HG02943 (cell line): ENCODE results near the gene KLHL25.
"Not testable (repeated sequence)": the region's sequence is repeated elsewhere in the genome, so short reads cannot be mapped to it uniquely, and the experiment has no call there.

Source experiments
- ATAC-seq: cut with Tn5 transposase; IDR thresholded peaks from one replicate; pipeline ENCODE4 v1.9.1; 2021; ENCODE audit warnings: mild to moderate bottlenecking, low read depth, moderate library complexity; ENCODE audit not compliant: unreplicated experiment

Gene KLHL25

GRCh38 chr15:85805420-85805819 lies 10.7 kb upstream of the KLHL25 start:
- ATAC-seq = no peak

- no peak for ATAC-seq
These were observed 9.9 kb upstream of the KLHL25 start for GRCh38 chr15:85804481-85805170.

GRCh38 chr15:85802617-85803016 lies 7.9 kb upstream of the KLHL25 start:
- not testable (repeated sequence) for ATAC-seq

- no peak for ATAC-seq
These were observed 5.9 kb upstream of the KLHL25 start for GRCh38 chr15:85800478-85801123.

- ATAC-seq = not testable (repeated sequence)
These were observed 1.6 kb upstream of the KLHL25 start for GRCh38 chr15:85796371-85796770.

GRCh38 chr15:85795337-85796305 lies 896 bp upstream of the KLHL25 start:
- no peak for ATAC-seq

GRCh38 chr15:85793641-85794597 lies 806 bp downstream of the KLHL25 start:
- peak; percentile 41 for ATAC-seq

GRCh38 chr15:85792912-85793590 lies 1.7 kb downstream of the KLHL25 start:
- ATAC-seq = no peak

- no peak for ATAC-seq
These were observed 2.5 kb downstream of the KLHL25 start for GRCh38 chr15:85792102-85792731.

- no peak for ATAC-seq
These were observed 5.2 kb downstream of the KLHL25 start for GRCh38 chr15:85789496-85789875.

GRCh38 chr15:85788771-85789495 lies 5.8 kb downstream of the KLHL25 start:
- no peak for ATAC-seq

GRCh38 chr15:85786781-85787114 lies 8.0 kb downstream of the KLHL25 start:
- ATAC-seq = no peak

- no peak for ATAC-seq
These were observed 8.6 kb downstream of the KLHL25 start for GRCh38 chr15:85785887-85786780.

- ATAC-seq = no peak
These were observed 12.7 kb downstream of the KLHL25 start for GRCh38 chr15:85782064-85782463.

- no peak for ATAC-seq
These were observed 13.6 kb downstream of the KLHL25 start for GRCh38 chr15:85781099-85781498.

- no peak for ATAC-seq
These were observed 14.3 kb downstream of the KLHL25 start for GRCh38 chr15:85780225-85780985.

- no peak for ATAC-seq
These were observed 15.5 kb downstream of the KLHL25 start for GRCh38 chr15:85779249-85779648.
